Left lung (tissue), 10 donors: ENCODE data around the gene BCAS3. TPM values are rescaled to one million over a fixed set of nuclear protein-coding genes. Genes with fewer than 3 reads are reported as not detected.

ENCODE experiments used
- ATAC-seq: fragments of 200-7000 bp; cut with Tn5 transposase; one replicate; pipeline ENCODE4 v1.9.1; 2020; ENCODE audit warnings: moderate library complexity
- DNase-seq, 4 donors: peaks; one replicate each; pipeline ENCODE4 v3.0.0-alpha.2; 2013 to 2020
- H3K27ac ChIP-seq, 2 donors: fragments of 200-600 bp; sonication (generic) in 1 of 2; one replicate each; pipeline versions ENCODE4 v1.5.0 to v1.8.0; 2020 to 2021
- H3K27me3 ChIP-seq, 2 donors: fragments of 200-600 bp; sonication (generic) in 1 of 2; one replicate each; pipeline versions ENCODE4 v1.5.0 to v1.8.0; 2020 to 2021
- H3K36me3 ChIP-seq, 2 donors: fragments of 200-600 bp; sonication (generic) in 1 of 2; one replicate each; pipeline versions ENCODE4 v1.5.0 to v1.8.0; 2020 to 2021
- H3K4me1 ChIP-seq, 2 donors: fragments of 200-600 bp; one replicate each; pipeline ENCODE4 v1.8.0; 2021
- H3K4me3 ChIP-seq, 2 donors: fragments of 200-600 bp; sonication (generic) in 1 of 2; one replicate each; pipeline versions ENCODE4 v1.5.0 to v1.8.0; 2020 to 2021; ENCODE audit warnings: mild to moderate bottlenecking in 1 of 2
- H3K9me3 ChIP-seq, 2 donors: fragments of 200-600 bp; sonication (generic) in 1 of 2; one replicate each; pipeline versions ENCODE4 v1.5.0 to v1.8.0; 2020 to 2021
- intact Hi-C, 2 donors: fragments of 100-400 bp; cut with DNase I; formaldehyde crosslinking; loops; one replicate each; pipeline versions ENCODE4 v1.11.2 to v1.14.2; 2022
- polyA plus RNA-seq, 6 donors: library from polyadenylated mRNA; unstranded; fragments of 120-200 nt; gene quantifications; one replicate each; pipeline ENCODE4 v1.2.1, GENCODE V29; 2013; ENCODE audit not compliant: insufficient read length in 6 of 6
- total RNA-seq, 2 donors: library from RNA; stranded (reverse); fragmentation: NEBNext Ultra II Directional; extraction: Animal tissue kit (Norgen Biotek cat#: 25700); gene quantifications; one replicate each; pipeline ENCODE4 v1.2.1, GENCODE V29; 2021
- TF ChIP-seq, protein P1 (sequence below), 2 donors: fragments of 200-600 bp; sonication (generic) in 1 of 2; IDR thresholded peaks; one replicate each; pipeline versions ENCODE4 v1.5.0 to v1.8.0; 2021; ENCODE audit warnings: antibody characterized with exemption in 2 of 2
- donor health status: DM: no; HTN: yes; CAD: no.
- donor health status: DM: no; HTN: no; CAD: no.

The BCAS3 gene
- total and polyA plus RNA-seq, 8 donors = 21.2 to 29.6 (median 28.0) TPM

DNA sequence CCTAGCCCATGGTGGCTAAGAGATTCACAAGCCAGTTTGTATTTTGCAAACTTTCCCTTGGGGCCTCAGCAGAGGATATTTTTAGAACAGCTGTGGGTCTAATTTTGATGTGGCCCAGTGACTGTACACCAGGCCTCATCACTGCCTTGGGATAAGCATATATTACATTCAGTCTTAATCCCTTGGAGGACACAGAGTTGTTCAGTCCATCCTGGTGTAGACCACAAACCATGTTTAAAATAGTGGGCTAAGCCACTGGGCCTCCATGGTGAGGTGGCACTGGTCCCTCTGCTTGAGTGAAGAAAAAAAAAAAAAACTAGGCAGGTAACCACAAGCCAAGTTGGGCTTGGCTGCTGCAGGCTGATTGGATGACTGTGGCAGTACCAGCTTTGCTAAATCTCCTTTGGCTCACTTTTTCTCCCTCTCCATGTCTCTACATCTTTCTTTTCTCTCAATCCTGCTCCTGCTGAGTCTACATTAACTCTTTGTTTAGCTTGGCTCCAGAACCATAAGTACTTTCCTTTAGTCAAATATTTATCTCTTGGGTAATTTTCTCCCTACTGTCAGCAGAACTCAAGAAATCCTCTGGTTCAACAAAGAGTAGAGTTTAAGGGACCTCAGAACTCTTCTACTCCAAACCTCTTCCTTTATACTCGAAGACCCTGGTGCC lies 602.0 kb downstream of the BCAS3 start:
- H3K9me3 ChIP-seq = peaks cover 0 to 4% of the 10 kb centered on the region in 2 donors
- H3K27me3 ChIP-seq = no peaks in the 10 kb centered on the region
- ATAC-seq (no peak), DNase-seq (no peak)
- no peaks in the 10 kb centered on the region for H3K4me1 ChIP-seq
- H3K36me3 ChIP-seq = no peaks in the 10 kb centered on the region
- H3K4me3 ChIP-seq = no peak overlapping the region
- TF ChIP-seq, protein P1, sequence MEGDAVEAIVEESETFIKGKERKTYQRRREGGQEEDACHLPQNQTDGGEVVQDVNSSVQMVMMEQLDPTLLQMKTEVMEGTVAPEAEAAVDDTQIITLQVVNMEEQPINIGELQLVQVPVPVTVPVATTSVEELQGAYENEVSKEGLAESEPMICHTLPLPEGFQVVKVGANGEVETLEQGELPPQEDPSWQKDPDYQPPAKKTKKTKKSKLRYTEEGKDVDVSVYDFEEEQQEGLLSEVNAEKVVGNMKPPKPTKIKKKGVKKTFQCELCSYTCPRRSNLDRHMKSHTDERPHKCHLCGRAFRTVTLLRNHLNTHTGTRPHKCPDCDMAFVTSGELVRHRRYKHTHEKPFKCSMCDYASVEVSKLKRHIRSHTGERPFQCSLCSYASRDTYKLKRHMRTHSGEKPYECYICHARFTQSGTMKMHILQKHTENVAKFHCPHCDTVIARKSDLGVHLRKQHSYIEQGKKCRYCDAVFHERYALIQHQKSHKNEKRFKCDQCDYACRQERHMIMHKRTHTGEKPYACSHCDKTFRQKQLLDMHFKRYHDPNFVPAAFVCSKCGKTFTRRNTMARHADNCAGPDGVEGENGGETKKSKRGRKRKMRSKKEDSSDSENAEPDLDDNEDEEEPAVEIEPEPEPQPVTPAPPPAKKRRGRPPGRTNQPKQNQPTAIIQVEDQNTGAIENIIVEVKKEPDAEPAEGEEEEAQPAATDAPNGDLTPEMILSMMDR (IDR thresholded peaks at IDR 0.05) = no peak
- no peak overlapping the region for H3K27ac ChIP-seq
- intact Hi-C loops = no loop called here

DNA sequence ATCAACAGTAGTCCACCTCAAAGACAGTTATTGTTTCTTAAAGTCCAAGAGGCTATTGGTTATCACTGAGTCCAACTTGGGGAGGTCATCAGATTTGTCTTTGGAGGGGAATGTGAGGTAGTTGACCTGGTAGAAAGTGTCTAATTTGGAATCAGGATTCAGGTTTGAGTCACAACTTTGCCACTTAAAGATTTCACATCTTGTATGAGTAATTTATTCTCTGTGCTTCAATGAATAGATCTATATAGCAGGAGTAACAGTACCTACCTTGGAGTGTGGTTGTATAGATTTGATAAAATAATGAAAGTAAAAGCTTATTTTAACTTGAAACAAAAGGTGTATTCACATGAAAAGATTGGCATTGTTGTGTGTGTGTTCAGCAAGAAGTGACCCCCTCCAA lies 602.7 kb downstream of the BCAS3 start:
- Histone ChIP-seq H3K4me1 (peaks cover 0 to 2% of the 10 kb centered on the region in 2 donors), H3K36me3 (no peaks in the 10 kb centered on the region), H3K9me3 (peaks cover 0 to 4% of the 10 kb centered on the region in 2 donors), H3K27ac (no peak overlapping the region), H3K27me3 (no peaks in the 10 kb centered on the region), H3K4me3 (no peak overlapping the region)
- DNase-seq = no peak
- TF ChIP-seq, protein P1 (IDR thresholded peaks at IDR 0.05) = no peak
- intact Hi-C loops = no loop called here
- ATAC-seq = no peak

DNA sequence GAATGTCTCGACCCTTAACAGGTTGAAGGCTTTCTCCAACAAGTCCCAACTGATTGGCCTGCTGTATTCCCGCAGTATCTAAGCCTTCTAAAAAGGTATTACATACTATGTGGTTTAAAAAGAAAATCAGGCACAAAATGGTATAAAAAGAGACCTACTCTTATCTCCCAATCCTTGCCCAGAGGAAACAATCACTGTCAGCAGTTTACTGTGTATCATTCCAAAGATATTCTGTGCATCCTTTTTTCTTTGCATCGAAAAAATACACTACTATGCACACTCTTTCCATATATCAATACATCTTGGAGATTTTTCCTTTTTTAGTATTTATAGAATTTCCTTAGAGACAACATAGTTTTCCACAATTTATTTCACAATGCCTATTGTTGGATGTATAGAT lies 603.2 kb downstream of the BCAS3 start:
- Histone ChIP-seq H3K4me1 (peaks cover 0 to 7% of the 10 kb centered on the region in 2 donors), H3K4me3 (no peak overlapping the region), H3K9me3 (peaks cover 0 to 4% of the 10 kb centered on the region in 2 donors), H3K36me3 (no peaks in the 10 kb centered on the region), H3K27ac (no peak overlapping the region), H3K27me3 (no peaks in the 10 kb centered on the region)
- TF ChIP-seq, protein P1 (IDR thresholded peaks at IDR 0.05) = no peak
- no peak for ATAC-seq
- intact Hi-C loops = no loop called here
- DNase-seq = no peak

DNA sequence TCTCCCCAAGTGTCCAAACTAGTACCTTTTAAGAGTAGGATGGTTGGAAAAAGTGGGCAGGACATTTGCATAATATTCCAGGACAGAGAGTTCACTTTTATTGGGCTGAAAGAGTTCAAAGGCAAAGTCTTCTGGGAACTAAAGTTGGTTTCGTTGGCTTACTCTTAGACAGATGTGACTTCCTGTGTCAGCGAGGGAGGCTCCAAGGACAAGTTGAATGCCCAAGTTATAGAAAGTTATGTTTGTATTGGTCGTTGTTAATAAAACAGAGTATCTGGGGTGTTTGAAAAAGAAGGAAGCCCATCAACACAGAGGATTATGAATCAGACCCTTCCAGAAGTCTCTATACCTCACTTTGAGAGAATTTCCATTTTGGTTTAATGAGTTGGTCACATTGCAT lies 604.7 kb downstream of the BCAS3 start:
- Histone ChIP-seq H3K27me3 (no peaks in the 10 kb centered on the region), H3K4me3 (no peak overlapping the region), H3K27ac (no peak overlapping the region), H3K36me3 (no peaks in the 10 kb centered on the region), H3K9me3 (peaks cover 0 to 4% of the 10 kb centered on the region in 2 donors), H3K4me1 (peaks cover 0 to 7% of the 10 kb centered on the region in 2 donors)
- TF ChIP-seq, protein P1 (IDR thresholded peaks at IDR 0.05) = no peak
- intact Hi-C loops = no loop called here
- DNase-seq (no peak), ATAC-seq (no peak)

DNA sequence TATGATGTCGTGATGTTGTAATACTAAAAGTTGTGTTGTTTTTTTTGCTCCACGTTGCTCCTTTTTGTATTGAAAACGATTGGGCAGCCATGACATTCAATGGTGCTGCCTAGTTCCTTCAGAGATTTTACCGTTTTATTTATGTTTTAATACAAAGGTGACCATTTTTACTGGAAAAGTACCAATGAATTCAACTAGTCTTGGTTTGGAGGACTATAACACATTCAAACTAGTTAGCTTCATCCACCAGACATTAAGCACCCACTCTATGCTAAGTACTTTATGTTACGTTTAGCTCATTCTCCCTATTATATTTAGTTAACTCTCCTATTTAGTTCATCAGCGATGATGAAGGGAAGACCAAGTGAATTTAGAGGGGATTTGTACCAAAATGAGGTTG lies 605.4 kb downstream of the BCAS3 start:
- Histone ChIP-seq H3K27me3 (no peaks in the 10 kb centered on the region), H3K36me3 (no peaks in the 10 kb centered on the region), H3K4me1 (peaks cover 0 to 7% of the 10 kb centered on the region in 2 donors), H3K4me3 (no peak overlapping the region), H3K27ac (no peak overlapping the region), H3K9me3 (peaks cover 0 to 4% of the 10 kb centered on the region in 2 donors)
- DNase-seq (no peak), ATAC-seq (no peak)
- TF ChIP-seq, protein P1 (IDR thresholded peaks at IDR 0.05) = no peak
- intact Hi-C loops = no loop called here
